ENCODE data around the gene KCNIP4.

DNA sequence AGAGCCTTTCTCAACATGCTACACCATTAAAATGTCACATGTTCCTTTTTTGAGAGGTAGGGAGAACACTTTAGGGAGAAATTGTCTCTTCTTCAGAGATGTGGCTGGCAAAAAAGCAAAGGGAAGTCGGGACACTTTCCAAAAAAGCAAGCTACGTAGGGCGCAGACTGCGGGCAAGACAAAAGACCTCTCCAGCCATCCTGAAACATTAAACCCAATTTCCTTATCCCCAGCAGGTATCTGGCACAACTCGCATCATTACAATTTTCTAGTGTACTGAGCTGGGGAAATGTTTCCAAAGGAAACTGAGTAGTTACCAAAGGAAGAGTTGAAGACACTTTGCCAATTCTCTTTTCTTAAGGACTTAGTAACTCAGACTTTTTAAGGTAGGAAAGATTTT is 1132.3 kb downstream of the KCNIP4 start:
- TF ChIP-seq, protein P1, sequence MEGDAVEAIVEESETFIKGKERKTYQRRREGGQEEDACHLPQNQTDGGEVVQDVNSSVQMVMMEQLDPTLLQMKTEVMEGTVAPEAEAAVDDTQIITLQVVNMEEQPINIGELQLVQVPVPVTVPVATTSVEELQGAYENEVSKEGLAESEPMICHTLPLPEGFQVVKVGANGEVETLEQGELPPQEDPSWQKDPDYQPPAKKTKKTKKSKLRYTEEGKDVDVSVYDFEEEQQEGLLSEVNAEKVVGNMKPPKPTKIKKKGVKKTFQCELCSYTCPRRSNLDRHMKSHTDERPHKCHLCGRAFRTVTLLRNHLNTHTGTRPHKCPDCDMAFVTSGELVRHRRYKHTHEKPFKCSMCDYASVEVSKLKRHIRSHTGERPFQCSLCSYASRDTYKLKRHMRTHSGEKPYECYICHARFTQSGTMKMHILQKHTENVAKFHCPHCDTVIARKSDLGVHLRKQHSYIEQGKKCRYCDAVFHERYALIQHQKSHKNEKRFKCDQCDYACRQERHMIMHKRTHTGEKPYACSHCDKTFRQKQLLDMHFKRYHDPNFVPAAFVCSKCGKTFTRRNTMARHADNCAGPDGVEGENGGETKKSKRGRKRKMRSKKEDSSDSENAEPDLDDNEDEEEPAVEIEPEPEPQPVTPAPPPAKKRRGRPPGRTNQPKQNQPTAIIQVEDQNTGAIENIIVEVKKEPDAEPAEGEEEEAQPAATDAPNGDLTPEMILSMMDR (IDR thresholded peaks at IDR 0.05) = no peak
- no peak for TF ChIP-seq POLR2A (IDR thresholded peaks at IDR 0.05)
